GM13977 (cell line): ENCODE results near the gene CREBBP.

Experiments
- DNase-seq: peaks from one replicate; pipeline ENCODE4 v3.0.0; 2012; ENCODE audit warnings: low spot score
- CTCF ChIP-seq: IDR thresholded peaks from 2 replicates; pipeline ENCODE4 v1.5.1; 2012; ENCODE audit warnings: mild to moderate bottlenecking, control low read depth; ENCODE audit not compliant: insufficient read depth; ENCODE audit errors: extremely low read depth, missing control alignments
- in situ Hi-C: fragments of 300-500 bp; cut with MboI; formaldehyde crosslinking; loops from one replicate; pipeline ENCODE4 v1.12.0; 2022; ENCODE audit warnings: low sequenced_read_pairs, low pct_unique_long_range_greater_than_20kb, mixed read lengths, inconsistent platforms; ENCODE audit not compliant: unreplicated experiment

The CREBBP gene

DNA sequence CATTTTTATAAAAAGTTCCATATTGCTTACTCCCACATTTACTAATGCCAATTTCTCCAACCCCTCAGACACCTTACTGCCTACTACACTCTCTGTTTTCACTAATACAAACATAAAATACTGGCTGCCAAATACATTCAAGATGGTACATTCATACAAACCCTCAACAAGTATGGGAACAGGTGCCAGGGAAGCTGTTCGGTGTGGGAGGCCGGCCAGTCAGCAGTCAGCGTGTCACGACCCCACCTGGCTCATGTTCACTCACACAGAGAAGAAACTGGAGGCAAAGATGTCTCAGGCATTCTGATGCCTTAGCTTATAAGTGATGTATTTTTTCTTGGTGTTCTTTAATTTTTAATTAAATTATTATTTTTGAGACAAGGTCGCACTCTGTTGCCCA, 120.8 kb downstream of the CREBBP start:
- in situ Hi-C loops = no loop called here
- no peak for DNase-seq
- no peak for TF ChIP-seq CTCF

GRCh38 chr16:3756113-3756512, 124.4 kb downstream of the CREBBP start:
- no peak for TF ChIP-seq CTCF
- in situ Hi-C loops = no loop called here
- no peak for DNase-seq

- TF ChIP-seq CTCF = no peak
- in situ Hi-C loops = no loop called here
- no peak for DNase-seq
These were observed 125.3 kb downstream of the CREBBP start for GRCh38 chr16:3755249-3755648.

GRCh38 chr16:3754772-3755171, 125.7 kb downstream of the CREBBP start:
- in situ Hi-C loops = no loop called here
- TF ChIP-seq CTCF = no peak
- DNase-seq = no peak

GRCh38 chr16:3754081-3754703, 126.3 kb downstream of the CREBBP start:
- in situ Hi-C loops = no loop called here
- no peak for DNase-seq

GRCh38 chr16:3752984-3753383, 127.5 kb downstream of the CREBBP start:
- in situ Hi-C loops = no loop called here
- no peak for TF ChIP-seq CTCF
- no peak for DNase-seq

More at GRCh38 chr16:3754081-3754703, 126.3 kb downstream of the CREBBP start:
- TF ChIP-seq CTCF = no peak
